Measurements from ENCODE around the gene TNFRSF11A.

GRCh38 chr18:62388855-62389760 lies 64.0 kb downstream of the TNFRSF11A start:
- TF ChIP-seq CEBPB (IDR thresholded peaks at IDR 0.05), result no peak
- no peak for TF ChIP-seq RAD21 (IDR thresholded peaks at IDR 0.05; ENCODE audit: low read depth)
- TF ChIP-seq TAF1 (IDR thresholded peaks at IDR 0.05; ENCODE audit: low read depth), result no peak

All from Ishikawa (cell line).